H1 (cell line): Measurements from ENCODE around the gene GPR171. TPM values are rescaled to one million over a fixed set of nuclear protein-coding genes. Genes with fewer than 3 reads are reported as not detected.
A peak's percentile ranks its signal among the peaks of the same experiment; 100 is the strongest.

Source experiments
- CEBPB ChIP-seq: IDR thresholded peaks from 2 replicates; pipeline ENCODE4 v1.6.1; 2012; ENCODE audit warnings: low read depth, low read length
- CTBP2 ChIP-seq: IDR thresholded peaks from 2 replicates; pipeline ENCODE4 v1.7.0; 2011; ENCODE audit warnings: borderline replicate concordance, mild to moderate bottlenecking, moderate library complexity, mixed read lengths, low read length; ENCODE audit not compliant: insufficient read depth, insufficient read length
- EGR1 ChIP-seq: IDR thresholded peaks from 2 replicates; pipeline ENCODE4 v1.6.1; 2011; ENCODE audit warnings: low read depth, low read length, borderline replicate concordance
- GTF2F1 ChIP-seq: IDR thresholded peaks from 2 replicates; pipeline ENCODE4 v1.6.1; 2012; ENCODE audit warnings: low read depth, low read length, improper control_type of control experiment, borderline replicate concordance
- PHF8 ChIP-seq: fragments of 200-600 bp; sonication (generic); conservative IDR thresholded peaks from 2 replicates; pipeline ENCODE4 v1.7.1; 2012; ENCODE audit warnings: low read depth, mild to moderate bottlenecking, inconsistent platforms, low read length, moderate library complexity
- YY1 ChIP-seq: IDR thresholded peaks from 2 replicates; pipeline ENCODE4 v1.6.1; 2011; ENCODE audit warnings: low read depth, mild to moderate bottlenecking, low read length
- polyA plus RNA-seq, 7 experiments: library from polyadenylated mRNA; depleted of rRNA in 3 of 7; stranded (reverse) in 5 of 7; unstranded in 2 of 7; fragments of >200 nt in 5 of 7; fragments of 200-250 nt in 2 of 7; gene quantifications; 1 replicate in 5 of 7; 2 replicates in 1 of 7; 4 replicates in 1 of 7; pipeline versions ENCODE4 v1.2.1 to v1.2.3, GENCODE V29; 2011 to 2013; ENCODE audit warnings: missing spikeins in 2 of 7, mixed read lengths in 2 of 7
- total RNA-seq: library from RNA; stranded (reverse); fragmentation: NEBNext Ultra II Directional; extraction: Animal tissue kit (Norgen Biotek cat#: 25700); gene quantifications from 2 replicates; pipeline ENCODE4 v1.2.1, GENCODE V29; 2021
- TF ChIP-seq, protein P1 (sequence below): IDR thresholded peaks from 2 replicates; pipeline ENCODE4 v1.6.1; 2011; ENCODE audit warnings: low read length, improper control_type of control experiment
- TF ChIP-seq, protein P2 (sequence below): IDR thresholded peaks from 2 replicates; pipeline ENCODE4 v1.6.1; 2012; ENCODE audit warnings: low read length, inconsistent platforms
- TF ChIP-seq, protein P3 (sequence below): IDR thresholded peaks from 2 replicates; pipeline ENCODE4 v1.6.1; 2012; ENCODE audit warnings: inconsistent platforms

Gene GPR171
- total and polyA plus RNA-seq, 2 of the 8 experiments (the other 6 are each of a cell fraction or from before 2014, with no cell fraction given) = not detected

DNA sequence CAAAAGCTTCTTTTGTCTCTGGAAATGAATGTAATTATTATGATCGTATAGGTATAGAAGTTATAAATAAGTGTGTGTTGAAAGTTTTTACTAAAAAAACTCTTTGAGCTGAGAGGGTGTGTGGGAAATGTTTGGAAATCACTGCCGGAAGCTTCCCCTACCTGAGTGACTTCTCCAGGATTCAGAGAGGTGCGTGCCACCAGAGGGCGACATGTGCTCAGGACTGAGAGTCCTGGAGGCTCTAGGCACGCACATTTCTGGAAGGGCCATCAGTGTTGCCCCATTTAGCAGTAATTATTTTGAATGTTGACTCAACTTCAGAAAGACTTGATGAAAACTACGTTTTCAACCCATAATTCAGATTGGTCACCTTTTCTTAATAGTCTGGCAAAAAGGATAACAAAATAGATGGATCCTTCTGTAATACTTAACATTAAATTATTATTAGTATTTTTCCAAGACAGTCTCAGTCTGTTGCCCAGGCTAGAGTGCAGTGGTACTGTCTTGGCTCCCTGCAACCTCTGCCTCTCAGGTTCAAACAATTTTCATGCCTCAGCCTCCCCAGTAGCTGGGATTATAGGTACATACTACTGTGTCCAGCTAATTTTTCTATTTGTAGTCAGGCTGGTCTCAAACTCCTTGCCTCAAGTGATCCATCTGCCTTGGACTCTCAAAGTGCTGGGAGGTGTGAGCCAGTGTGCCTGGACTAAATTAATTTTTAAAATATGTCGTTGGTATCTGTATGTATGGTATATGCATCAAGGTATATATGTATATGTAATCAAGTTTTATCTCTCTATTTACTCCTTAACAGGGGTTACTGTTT lies 34.5 kb downstream of the GPR171 start (continued):
- TF ChIP-seq, protein P1, sequence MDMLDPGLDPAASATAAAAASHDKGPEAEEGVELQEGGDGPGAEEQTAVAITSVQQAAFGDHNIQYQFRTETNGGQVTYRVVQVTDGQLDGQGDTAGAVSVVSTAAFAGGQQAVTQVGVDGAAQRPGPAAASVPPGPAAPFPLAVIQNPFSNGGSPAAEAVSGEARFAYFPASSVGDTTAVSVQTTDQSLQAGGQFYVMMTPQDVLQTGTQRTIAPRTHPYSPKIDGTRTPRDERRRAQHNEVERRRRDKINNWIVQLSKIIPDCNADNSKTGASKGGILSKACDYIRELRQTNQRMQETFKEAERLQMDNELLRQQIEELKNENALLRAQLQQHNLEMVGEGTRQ = no peak
- TF ChIP-seq, protein P2, sequence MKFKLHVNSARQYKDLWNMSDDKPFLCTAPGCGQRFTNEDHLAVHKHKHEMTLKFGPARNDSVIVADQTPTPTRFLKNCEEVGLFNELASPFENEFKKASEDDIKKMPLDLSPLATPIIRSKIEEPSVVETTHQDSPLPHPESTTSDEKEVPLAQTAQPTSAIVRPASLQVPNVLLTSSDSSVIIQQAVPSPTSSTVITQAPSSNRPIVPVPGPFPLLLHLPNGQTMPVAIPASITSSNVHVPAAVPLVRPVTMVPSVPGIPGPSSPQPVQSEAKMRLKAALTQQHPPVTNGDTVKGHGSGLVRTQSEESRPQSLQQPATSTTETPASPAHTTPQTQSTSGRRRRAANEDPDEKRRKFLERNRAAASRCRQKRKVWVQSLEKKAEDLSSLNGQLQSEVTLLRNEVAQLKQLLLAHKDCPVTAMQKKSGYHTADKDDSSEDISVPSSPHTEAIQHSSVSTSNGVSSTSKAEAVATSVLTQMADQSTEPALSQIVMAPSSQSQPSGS = no peak
- TF ChIP-seq EGR1 (no peak), PHF8 (no peak), CEBPB (no peak), YY1 (0 out of 2 replicates have a peak, but pooled peaks have one; percentile 27), CTBP2 (no peak), GTF2F1 (no peak)
- TF ChIP-seq, protein P3, sequence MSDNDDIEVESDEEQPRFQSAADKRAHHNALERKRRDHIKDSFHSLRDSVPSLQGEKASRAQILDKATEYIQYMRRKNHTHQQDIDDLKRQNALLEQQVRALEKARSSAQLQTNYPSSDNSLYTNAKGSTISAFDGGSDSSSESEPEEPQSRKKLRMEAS = no peak
